GM12864 (cell line): Measurements from ENCODE around the gene TTC39C.

Source experiments
- DNase-seq: peaks from one replicate; pipeline ENCODE4 v3.0.0-alpha.2; 2011; ENCODE audit warnings: low read depth
- H3K4me3 ChIP-seq: 2 replicates; pipeline ENCODE4 v1.5.1; 2011; ENCODE audit warnings: mild to moderate bottlenecking, low read depth, low read length, control low read depth
- CTCF ChIP-seq: IDR thresholded peaks from 2 replicates; pipeline ENCODE4 v1.5.1; 2011; ENCODE audit warnings: low read depth, mild to moderate bottlenecking, moderate library complexity, low read length, control low read depth, inconsistent platforms; ENCODE audit errors: missing control alignments

Gene TTC39C

DNA sequence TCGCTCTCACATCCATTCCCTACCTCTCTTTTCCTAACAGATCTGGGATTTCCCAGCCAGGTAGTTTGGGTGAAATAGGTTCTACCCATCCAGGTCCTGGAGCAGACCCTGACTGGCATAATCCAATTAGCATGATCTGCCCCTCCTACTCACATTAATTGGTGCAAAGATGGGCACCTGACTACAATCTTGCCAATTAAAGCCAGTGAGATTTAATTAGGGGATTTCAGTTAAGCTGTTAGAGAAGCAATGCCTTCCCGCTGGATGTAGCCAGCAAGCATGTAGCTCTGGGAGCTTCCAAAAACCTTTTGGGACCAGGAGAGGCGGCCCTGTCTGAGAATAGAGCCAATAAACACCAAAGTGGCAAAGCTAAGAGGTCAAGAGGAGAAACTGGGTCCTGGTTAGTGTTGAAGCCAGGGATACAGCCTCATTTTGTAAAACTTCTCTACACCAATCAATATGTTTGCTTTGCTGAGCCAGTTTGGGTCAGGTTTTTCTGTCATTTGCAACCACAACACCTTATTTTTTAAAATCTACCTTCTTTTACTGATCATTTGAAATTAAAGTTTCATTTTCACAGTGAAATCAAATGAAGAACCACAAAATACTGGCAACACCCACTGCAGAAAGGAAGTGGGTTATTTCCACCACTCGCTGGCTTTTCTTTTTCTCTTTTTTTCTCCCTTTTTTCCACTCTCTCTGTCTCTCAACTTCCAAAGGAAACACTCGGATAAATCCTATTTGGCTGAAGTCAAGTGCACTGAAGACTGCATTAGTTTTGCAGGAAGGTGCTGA is 3.2 kb upstream of the TTC39C start:
- no peak for DNase-seq
- no peak overlapping the region for H3K4me3 ChIP-seq
- no peak for TF ChIP-seq CTCF

- TF ChIP-seq CTCF = no peak
- DNase-seq = no peak
- no peak overlapping the region for H3K4me3 ChIP-seq
These were observed 1.5 kb upstream of the TTC39C start for GRCh38 chr18:24013051-24013450.

- no peak for TF ChIP-seq CTCF
- DNase-seq = no peak
- peak overlapping the region; percentile 80 for H3K4me3 ChIP-seq
These were observed 558 bp downstream of the TTC39C start for GRCh38 chr18:24014986-24015638.

GRCh38 chr18:24015639-24016631 is 1.4 kb downstream of the TTC39C start:
- H3K4me3 ChIP-seq = peak overlapping the region; percentile 80
- DNase-seq = no peak
- no peak for TF ChIP-seq CTCF

DNA sequence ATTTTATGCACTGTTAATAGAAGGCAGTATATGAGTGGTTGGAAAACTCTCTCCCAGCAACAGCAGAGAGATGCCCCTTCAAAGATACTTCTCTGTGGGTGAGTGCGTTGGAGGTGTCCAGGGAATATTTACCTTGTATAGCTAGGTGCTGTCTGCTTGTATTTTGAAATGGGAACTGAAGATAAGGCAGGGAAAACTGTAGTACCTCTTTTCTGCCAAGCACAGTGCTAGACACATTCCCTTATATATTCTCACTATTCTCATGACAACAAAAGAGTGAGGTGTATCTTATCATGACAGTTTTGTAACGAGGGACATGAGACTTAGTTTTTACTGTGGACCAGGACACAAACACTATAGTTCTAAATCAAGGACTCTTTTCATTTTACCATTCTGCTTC is 2.1 kb downstream of the TTC39C start:
- TF ChIP-seq CTCF = peak; percentile 57
- no peak for DNase-seq
- peak overlapping the region; percentile 80 for H3K4me3 ChIP-seq

DNA sequence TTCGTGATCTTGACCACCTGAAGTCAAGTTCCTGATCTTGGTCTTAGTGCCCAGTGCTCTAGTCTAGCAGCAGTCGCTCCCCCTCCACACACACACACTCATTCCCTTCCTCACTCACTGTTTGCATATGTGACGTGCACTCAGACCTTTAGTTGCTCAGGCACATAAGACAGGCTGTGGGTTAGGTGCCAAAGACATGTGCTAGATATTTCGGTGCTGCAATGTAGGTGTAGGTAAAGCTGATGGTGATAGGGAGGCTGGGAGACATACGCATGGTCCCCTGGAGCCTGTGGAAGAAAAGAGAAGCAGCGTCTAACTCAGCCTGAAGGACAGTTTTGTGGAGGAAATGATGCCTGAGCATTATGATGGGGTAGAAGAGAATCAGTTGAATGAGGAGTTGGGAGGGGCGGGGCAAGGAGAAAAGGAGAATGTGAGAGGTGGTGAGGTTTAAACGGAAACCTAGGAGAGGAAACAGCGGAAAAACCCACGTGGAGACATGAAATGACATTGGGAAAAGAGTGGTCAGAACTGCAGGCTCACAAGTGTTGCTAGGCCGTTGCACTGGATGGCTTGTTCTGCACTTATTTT is 3.8 kb downstream of the TTC39C start:
- H3K4me3 ChIP-seq = no peak overlapping the region
- no peak for TF ChIP-seq CTCF
- no peak for DNase-seq
